Neutrophil (primary cell): ENCODE results near the gene GOLGA8H.
"Not testable (repeated sequence)": the region's sequence is repeated elsewhere in the genome, so short reads cannot be mapped to it uniquely, and the experiment has no call there.

Experiments used
- H3K27ac ChIP-seq: fragments of 200-600 bp; sonication (generic); 2 replicates; pipeline ENCODE4 v1.5.1; 2016; ENCODE audit warnings: mild to moderate bottlenecking, moderate library complexity
- H3K27me3 ChIP-seq: fragments of 200-600 bp; sonication (generic); 2 replicates; pipeline ENCODE4 v1.6.0; 2016; ENCODE audit warnings: mild to moderate bottlenecking
- H3K36me3 ChIP-seq: fragments of 200-600 bp; sonication (generic); 2 replicates; pipeline ENCODE4 v1.5.1; 2017
- H3K4me1 ChIP-seq, 2 experiments: fragments of 200-600 bp in 1 of 2; sonication (generic) in 1 of 2; 1 replicate in 1 of 2; 2 replicates in 1 of 2; pipeline versions ENCODE4 v1.5.1 to v1.6.1; 2013 to 2016; ENCODE audit warnings: low read depth in 1 of 2, low read length in 1 of 2, mild to moderate bottlenecking in 1 of 2, moderate library complexity in 1 of 2; ENCODE audit not compliant: control insufficient read depth in 1 of 2, insufficient read depth in 1 of 2
- H3K4me3 ChIP-seq, 2 experiments: fragments of 200-600 bp in 1 of 2; sonication (generic) in 1 of 2; 1 replicate in 1 of 2; 2 replicates in 1 of 2; pipeline ENCODE4 v1.5.1; 2013 to 2016; ENCODE audit warnings: low read depth in 1 of 2, low read length in 1 of 2, mild to moderate bottlenecking in 1 of 2, moderate library complexity in 1 of 2
- H3K9me3 ChIP-seq: fragments of 200-600 bp; sonication (generic); 2 replicates; pipeline ENCODE4 v1.5.1; 2016
- TF ChIP-seq, protein P1 (sequence below): fragments of 200-600 bp; sonication (generic); IDR thresholded peaks from 2 replicates; pipeline ENCODE4 v1.5.1; 2016; ENCODE audit warnings: antibody characterized with exemption

GOLGA8H gene, protein sequence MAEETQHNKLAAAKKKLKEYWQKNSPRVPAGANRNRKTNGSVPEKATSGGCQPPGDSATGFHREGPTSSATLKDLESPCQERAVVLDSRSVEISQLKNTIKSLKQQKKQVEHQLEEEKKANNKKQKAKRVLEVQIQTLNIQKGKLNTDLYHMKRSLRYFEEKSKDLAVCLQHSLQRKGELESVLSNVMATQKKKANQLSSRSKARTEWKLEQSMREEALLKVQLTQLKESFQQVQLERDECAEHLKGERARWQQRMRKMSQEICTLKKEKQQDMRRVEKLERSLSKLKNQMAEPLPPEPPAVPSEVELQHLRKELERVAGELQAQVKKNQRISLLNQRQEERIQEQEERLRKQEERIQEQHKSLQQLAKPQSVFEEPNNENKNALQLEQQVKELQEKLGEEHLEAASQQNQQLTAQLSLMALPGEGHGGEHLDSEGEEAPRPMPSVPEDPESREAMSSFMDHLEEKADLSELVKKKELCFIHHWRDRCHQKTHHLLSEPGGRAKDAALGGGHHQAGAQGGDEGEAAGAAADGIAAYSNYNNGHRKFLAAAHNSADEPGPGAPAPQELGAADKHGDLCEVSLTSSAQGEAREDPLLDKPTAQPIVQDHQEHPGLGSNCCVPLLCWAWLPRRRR

DNA sequence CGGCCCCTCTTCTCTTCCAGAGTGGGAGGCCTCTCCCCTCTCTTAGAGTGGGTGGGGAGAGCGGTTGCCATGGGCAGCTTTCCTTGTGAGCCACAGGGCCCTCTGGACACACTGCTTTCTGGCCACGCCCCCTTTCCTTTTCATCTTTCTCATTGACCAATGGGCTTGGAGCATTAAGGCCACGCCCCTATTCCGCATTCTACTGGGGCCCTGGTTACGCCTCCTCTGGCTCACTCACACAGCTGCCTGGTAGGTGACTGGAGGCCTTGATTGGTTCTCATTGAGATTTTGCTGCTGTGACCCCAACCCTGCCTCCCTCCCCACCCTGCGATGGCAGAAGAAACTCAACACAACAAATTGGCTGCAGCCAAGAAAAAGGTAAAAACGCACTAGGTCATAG is at the start of gene GOLGA8H:
Gene GOLGA8H, plus strand, starts transcription at position 233 of the 400 bp plus-strand sequence. Its CDS starts 98 bp downstream, at position 331.
- not testable (repeated sequence) for H3K4me3 ChIP-seq, H3K27me3 ChIP-seq, H3K27ac ChIP-seq, H3K4me1 ChIP-seq, H3K36me3 ChIP-seq, H3K9me3 ChIP-seq

DNA sequence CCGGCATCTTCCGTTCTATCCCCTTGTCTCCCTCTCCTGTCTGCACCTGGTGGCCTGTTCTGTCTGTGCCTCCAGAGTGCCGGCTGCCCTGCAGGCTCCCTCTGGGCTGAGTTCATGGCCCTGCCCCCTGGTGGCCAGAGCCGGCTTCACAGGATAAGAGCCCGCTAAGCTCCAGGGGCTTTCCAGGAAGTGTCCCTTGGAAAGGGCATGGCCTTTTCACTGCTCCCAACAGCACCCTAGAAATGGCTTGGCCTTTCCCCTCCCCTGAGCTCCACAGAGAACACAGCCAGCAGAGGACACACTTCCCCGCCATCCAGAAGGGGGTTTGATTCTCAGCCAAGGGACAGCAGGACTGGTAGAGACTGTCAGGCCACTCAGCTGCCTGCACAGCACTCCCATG is 36.9 kb upstream of the GOLGA8H start:
- TF ChIP-seq, protein P1, sequence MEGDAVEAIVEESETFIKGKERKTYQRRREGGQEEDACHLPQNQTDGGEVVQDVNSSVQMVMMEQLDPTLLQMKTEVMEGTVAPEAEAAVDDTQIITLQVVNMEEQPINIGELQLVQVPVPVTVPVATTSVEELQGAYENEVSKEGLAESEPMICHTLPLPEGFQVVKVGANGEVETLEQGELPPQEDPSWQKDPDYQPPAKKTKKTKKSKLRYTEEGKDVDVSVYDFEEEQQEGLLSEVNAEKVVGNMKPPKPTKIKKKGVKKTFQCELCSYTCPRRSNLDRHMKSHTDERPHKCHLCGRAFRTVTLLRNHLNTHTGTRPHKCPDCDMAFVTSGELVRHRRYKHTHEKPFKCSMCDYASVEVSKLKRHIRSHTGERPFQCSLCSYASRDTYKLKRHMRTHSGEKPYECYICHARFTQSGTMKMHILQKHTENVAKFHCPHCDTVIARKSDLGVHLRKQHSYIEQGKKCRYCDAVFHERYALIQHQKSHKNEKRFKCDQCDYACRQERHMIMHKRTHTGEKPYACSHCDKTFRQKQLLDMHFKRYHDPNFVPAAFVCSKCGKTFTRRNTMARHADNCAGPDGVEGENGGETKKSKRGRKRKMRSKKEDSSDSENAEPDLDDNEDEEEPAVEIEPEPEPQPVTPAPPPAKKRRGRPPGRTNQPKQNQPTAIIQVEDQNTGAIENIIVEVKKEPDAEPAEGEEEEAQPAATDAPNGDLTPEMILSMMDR = peak; percentile 39
- not testable (repeated sequence) for H3K36me3 ChIP-seq, H3K4me3 ChIP-seq, H3K9me3 ChIP-seq, H3K4me1 ChIP-seq, H3K27me3 ChIP-seq, H3K27ac ChIP-seq

DNA sequence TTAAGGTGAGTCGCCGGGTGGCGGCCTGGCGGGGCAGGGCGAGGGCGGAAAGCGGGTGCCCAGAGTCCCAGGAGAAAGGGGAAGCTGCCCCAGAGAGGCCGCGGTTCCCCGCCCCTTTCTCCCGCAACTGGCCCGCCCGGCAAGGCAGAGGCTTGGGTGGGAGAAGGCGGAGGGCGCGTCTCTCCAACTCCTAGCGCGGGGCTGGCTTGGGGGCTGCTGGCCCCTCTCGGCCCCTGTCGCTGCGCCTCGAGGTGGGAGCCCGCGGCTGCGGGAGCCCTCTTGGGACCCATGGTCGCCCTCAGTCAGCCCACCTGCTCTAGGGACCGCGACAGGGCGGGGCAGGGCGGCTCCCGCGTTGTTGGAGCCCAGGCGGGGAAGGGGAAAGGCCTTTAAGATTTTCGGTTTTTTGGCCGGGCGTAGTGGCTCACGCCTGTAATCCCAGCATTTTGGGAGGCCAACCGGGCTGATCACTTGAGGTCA is 30.8 kb upstream of the GOLGA8H start:
- not testable (repeated sequence) for H3K27ac ChIP-seq, H3K36me3 ChIP-seq, H3K9me3 ChIP-seq, H3K4me1 ChIP-seq, H3K27me3 ChIP-seq
- H3K4me3 ChIP-seq = peak overlapping the region in 1 of 2 experiments; percentile 32

DNA sequence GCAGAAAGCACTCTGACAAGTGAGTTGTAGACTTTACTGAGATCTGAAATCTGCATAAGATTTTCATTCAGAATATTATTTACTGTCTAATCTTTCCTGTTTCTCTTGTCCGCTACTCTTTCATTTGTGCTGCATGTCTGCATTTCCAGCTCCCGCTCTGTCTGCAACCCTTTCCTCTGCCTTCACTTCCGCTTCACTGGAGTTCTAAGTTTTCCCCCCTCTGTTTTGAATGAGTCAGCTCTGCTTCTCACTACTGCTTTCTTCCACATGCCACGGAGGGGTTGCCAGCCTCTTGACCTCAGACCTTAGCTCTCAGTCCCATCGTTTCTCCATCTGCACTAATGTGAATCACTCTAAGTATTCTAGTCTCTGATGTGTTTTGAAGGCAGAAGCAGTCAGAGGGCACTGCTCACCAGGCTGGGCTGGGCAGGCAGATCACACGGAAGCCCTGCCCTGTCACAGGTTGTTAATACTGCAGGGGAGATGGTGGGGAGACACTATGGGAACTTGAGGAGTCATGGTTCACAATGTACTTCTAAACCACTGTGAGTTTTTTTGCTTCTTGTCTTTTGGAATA is 24.3 kb upstream of the GOLGA8H start:
- not testable (repeated sequence) for H3K4me1 ChIP-seq, H3K27ac ChIP-seq, H3K36me3 ChIP-seq, H3K4me3 ChIP-seq, H3K9me3 ChIP-seq, H3K27me3 ChIP-seq

DNA sequence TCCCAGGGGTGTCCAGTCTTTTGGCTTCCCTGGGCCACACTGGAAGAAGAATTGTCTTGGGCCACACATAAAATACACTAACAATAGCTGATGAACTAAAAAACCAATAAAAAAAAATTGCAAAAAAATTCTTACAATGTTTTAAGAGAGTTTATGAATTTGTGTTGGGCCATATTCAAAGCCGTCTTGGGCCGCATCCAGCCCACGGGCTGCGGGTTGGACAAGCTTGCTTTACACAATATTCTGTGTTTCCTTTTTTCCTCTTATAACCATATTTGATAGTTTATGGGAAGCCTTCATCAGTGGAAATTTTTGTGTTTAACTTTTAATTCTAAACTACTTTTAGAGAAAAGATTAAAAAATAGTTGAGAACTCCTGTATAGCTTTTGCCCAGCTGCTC is 23.1 kb upstream of the GOLGA8H start:
- H3K9me3 ChIP-seq, H3K4me1 ChIP-seq, H3K36me3 ChIP-seq, H3K27me3 ChIP-seq, H3K4me3 ChIP-seq, H3K27ac ChIP-seq: not testable (repeated sequence)

DNA sequence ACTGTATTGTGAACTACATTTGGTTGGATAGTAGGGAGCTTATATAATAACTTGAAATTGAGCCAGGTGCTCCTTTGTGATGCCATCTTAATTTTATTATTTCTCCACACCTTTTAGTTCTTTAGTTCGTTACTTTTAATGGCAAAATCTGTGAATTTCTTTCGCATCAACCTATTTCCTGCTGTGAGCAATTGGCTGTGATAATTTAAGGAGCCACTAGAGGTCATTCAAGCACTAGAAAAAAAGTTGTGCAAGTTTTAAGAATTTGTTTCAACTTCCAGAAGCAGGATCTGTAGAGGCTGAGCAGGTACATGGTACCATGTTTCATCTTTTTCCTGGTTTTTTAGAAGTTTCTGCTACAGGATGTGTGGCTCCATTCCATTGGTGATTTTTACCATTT is 4.9 kb upstream of the GOLGA8H start:
- not testable (repeated sequence) for H3K4me3 ChIP-seq, H3K9me3 ChIP-seq, H3K36me3 ChIP-seq, H3K27ac ChIP-seq, H3K27me3 ChIP-seq, H3K4me1 ChIP-seq
- TF ChIP-seq, protein P1 = peak; percentile 27

DNA sequence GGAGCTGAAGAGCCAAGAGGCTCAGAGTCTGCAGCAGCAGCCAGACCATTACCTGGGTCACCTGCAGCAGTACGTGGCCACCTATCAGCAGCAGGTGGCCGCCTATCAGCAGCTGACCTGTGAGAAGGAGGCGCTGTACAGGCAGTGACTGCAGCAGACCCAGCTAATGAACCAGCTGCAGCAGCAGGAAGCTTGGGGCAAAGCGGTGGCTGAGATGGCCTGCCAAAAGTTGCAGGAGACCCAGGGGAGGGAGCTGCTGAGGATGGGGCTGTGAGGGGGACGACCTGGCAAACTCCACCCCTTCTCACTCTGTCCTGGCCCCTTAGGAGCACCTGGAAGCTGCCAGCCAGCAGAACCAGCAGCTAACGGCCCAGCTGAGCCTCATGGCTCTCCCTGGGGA is 8.4 kb downstream of the GOLGA8H start:
- H3K4me3 ChIP-seq, H3K4me1 ChIP-seq, H3K27me3 ChIP-seq, H3K27ac ChIP-seq, H3K9me3 ChIP-seq, H3K36me3 ChIP-seq: not testable (repeated sequence)

DNA sequence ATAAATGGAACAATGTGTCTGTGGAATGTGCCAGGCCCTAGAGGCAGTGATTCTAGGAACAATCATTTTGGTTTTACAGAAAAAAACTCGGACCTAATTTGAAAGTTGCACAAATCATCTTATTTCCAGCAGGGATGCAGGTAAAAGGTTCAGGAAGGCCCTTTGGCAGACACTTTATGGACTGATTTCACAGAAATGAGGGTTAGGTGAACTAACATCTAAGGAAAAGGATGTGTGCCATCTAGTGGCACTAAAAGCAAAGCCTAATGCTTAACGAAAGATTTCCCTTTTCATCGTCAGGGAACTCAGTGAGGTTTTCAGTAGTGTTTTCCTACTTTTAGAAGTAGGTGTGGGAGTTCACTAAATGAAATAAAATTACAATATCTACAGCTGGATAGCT is 17.5 kb downstream of the GOLGA8H start:
- not testable (repeated sequence) for H3K27me3 ChIP-seq, H3K36me3 ChIP-seq, H3K27ac ChIP-seq, H3K9me3 ChIP-seq, H3K4me1 ChIP-seq, H3K4me3 ChIP-seq
